NCI-H524 treated with DMSO at 0.1 percent for 48 hours (cell line): Measurements from ENCODE around the gene EDC3.
"Not testable (repeated sequence)": the region's sequence is repeated elsewhere in the genome, so short reads cannot be mapped to it uniquely, and the experiment has no call there.

Source experiments
- DNase-seq: peaks from one replicate; lab custom pipeline; 2025; lab: John Stamatoyannopoulos, UW

Gene EDC3

DNA sequence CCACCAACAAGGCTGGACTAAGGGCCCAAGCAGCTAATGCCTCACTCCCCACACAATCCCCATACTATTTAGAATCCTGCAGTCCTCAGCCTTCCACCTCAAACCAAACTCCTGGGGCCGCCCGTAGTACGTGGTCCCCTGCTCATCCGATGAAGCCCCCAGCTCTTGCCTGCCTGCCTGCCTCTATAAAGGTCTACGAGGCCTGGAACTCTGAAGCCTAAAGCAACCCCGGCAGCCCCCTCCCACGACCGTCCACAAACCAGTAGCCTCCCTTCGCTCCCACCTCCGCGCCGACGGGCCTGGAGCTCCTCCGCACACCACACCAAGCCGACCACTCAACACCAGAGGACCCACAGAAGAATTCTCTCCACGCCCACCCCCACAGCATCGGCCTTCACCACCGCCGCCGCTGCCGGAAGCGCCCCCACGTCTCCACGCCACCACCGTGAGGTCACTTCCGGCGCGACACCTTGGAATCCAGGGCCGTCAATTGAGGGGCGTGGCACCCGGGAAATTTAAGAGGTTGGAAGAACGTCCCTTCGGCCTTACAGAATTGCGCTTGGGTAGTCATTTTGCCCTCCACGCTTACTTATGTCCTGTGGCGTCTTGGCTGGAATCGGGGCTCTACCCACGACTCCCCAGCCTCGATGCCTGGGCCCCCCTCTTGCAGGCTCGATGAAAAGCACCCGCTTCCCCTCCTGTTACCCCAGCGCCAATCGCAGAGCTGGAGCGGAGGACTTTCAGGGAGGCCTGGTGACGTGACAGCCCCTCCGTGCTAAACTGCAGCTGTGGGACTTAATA is at the start of gene EDC3:
Gene EDC3, minus strand, starts transcription at position 428 of the 801 bp plus-strand sequence. CDS start 20,900 bp downstream, outside the sequence.
- DNase-seq: peak; percentile 28

- no peak for DNase-seq
Measured at GRCh38 chr15:74742422-74742821, 46.6 kb upstream of the EDC3 start.

GRCh38 chr15:74738239-74738638 is 42.4 kb upstream of the EDC3 start:
- DNase-seq: not testable (repeated sequence)

GRCh38 chr15:74735305-74735704 is 39.5 kb upstream of the EDC3 start:
- DNase-seq: no peak

DNA sequence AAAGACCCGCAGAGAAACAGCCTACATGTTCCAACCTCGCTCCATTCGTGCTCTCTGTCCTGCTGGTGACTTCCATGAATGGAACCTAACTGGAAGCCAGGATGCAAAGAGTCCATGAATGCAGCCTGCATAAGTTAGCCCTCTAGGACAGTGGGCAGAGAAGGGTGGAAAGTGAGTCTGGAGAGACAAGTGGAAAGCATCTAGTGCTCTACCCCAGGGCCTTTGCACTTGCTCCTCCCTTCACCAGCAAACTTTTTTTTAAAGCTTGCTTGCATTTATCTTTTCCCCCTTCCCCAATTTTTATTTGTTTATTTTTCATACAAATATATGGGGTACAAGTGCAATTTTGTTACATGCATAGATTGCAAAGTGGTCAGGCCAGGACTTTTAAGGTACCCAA is 37.4 kb upstream of the EDC3 start:
- DNase-seq: no peak

DNA sequence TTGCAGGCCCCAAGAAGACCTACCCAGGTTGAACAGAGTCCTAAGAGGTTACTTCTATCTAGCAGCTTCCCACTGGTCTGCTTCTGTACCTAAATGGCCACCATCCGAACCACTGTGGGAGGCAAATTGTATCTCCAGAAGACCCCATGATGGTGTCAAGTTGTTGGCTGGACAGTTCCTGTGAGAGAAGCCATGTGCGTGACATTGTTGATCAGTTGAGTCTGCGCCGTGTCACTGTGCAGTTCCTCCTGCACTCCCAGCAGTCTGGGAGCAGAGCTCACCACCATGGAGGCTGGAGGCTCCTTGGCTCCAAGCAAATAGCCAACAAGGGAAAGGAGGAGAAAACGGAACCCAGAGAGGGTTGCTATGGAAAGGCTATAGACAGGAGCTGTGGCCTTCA is 37.0 kb upstream of the EDC3 start:
- no peak for DNase-seq

GRCh38 chr15:74730619-74731316 is 34.9 kb upstream of the EDC3 start:
- DNase-seq: no peak

DNA sequence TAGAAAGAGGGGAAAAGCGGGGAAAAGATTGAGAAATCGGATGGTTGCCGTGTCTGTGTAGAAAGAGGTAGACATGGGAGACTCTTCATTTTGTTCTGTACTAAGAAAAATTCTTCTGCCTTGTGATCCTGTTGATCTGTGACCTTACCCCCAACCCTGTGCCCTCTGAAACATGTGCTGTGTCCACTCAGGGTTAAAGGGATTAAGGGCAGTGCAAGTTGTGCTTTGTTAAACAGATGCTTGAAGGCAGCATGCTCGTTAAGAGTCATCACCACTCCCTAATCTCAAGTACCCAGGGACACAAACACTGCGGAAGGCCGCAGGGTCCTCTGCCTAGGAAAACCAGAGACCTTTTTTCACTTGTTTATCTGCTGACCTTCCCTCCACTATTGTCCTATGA is 33.5 kb upstream of the EDC3 start:
- not testable (repeated sequence) for DNase-seq

DNA sequence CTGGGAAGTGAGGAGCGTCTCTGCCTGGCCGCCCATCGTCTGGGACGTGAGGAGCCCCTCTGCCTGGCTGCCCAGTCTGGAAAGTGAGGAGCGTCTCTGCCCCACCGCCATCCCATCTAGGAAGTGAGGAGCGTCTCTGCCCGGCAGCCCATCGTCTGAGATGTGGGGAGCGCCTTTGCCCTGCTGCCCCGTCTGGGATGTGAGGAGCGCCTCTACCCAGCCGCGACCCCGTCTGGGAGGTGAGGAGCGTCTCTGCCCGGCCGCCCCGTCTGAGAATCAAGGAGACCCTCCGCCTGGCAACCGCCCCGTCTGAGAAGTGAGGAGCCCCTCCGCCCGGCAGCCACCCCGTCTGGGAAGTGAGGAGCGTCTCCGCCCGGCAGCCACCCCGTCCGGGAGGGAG is 32.9 kb upstream of the EDC3 start:
- DNase-seq: not testable (repeated sequence)

DNA sequence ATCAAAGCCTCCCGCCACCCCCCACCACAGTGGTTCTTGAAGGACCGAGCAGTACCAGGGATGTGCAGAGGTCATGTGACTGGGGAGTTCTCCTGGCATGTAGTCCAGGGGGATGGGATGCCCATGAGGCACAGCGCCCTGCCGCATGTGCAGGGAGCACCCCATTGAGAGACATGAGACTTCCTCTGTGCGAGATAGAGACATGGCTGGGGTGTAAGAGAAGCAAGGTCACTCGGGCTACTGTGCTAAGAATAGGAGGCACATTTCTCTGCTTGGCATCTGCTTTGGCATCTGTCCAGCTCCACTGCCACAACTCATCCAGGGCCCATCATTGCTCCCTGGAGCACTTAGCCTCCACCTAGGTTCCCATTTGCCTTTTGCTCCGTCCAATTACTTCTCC is 31.9 kb upstream of the EDC3 start:
- peak; percentile 13 for DNase-seq

GRCh38 chr15:74726774-74727164 is 30.9 kb upstream of the EDC3 start:
- DNase-seq: no peak

- DNase-seq: no peak
Measured at GRCh38 chr15:74725845-74726773, 30.3 kb upstream of the EDC3 start.

DNA sequence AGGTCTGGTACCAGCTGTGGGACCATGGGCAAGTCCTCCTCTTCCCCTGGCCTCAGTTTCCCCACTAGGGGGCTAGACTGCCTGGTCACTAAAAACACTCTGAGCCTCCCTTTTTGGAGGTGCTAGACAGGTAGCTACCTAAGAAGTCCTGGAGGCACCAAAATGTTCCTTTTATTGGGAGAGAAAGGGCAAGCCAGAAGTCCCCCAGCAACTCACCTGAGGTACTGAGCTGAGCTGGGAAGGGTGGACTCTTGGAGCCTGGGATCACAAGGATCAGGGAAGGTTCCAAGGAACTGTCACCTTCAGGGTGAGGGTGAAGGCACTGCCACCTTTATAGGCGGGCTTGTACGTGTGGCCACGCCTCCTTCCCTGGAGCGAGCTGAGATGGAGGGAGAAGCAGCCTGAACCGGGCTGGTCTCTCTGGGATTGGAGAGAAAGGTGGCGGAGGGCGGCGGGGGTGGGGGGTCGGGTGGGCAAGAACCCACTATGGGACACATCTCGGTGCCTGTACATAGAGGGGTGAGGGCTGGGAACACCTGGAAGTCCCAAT is 29.5 kb upstream of the EDC3 start, which contains the start of gene CYP1A1:
Gene CYP1A1, minus strand, starts transcription at position 304 of the 550 bp plus-strand sequence. CDS start 2,431 bp downstream, outside the sequence.
- no peak for DNase-seq

GRCh38 chr15:74724570-74725224 is 28.9 kb upstream of the EDC3 start:
- DNase-seq: no peak

- DNase-seq: peak; percentile 6
Measured at GRCh38 chr15:74723754-74724334, 28.0 kb upstream of the EDC3 start.

DNA sequence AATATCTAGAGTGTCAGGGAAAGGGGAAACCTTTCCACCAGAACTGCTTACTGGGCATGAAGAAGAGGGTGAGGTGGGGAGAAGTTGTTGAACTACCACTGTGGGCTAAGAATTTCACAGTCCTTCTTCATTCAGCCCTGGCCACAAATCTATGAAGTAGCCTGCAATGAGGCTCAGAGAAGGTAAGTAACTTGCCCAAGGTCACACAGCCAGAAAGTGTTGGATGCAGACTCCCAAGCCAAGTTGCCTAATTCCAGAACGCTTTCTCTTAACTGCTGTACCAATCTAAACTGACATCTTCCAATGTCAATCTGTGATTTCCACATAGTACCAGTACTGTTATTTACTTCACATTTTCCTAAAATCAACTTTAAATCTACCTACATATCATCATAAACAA is 27.4 kb upstream of the EDC3 start:
- no peak for DNase-seq

- DNase-seq: no peak
Measured at GRCh38 chr15:74722591-74722990, 26.8 kb upstream of the EDC3 start.

- DNase-seq: no peak
Measured at GRCh38 chr15:74716651-74717050, 20.8 kb upstream of the EDC3 start.

DNA sequence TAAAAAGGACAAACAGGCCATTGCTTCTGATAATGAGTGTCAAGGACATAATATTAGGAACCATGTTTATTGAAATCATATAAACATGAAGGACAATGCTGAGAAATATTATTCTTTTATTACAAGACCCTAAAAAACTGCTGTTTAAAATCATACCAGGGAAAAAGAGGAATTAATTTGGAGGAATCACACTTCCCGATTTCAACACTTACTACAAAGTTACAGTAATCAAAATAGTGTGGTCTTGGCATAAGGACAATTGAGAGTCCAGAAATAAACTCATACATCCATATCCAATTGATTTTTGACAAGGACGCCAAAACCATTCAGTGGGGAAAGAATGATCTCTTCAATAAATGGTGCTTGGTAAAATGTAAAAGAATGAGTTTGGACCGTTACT is 16.5 kb upstream of the EDC3 start:
- no peak for DNase-seq

DNA sequence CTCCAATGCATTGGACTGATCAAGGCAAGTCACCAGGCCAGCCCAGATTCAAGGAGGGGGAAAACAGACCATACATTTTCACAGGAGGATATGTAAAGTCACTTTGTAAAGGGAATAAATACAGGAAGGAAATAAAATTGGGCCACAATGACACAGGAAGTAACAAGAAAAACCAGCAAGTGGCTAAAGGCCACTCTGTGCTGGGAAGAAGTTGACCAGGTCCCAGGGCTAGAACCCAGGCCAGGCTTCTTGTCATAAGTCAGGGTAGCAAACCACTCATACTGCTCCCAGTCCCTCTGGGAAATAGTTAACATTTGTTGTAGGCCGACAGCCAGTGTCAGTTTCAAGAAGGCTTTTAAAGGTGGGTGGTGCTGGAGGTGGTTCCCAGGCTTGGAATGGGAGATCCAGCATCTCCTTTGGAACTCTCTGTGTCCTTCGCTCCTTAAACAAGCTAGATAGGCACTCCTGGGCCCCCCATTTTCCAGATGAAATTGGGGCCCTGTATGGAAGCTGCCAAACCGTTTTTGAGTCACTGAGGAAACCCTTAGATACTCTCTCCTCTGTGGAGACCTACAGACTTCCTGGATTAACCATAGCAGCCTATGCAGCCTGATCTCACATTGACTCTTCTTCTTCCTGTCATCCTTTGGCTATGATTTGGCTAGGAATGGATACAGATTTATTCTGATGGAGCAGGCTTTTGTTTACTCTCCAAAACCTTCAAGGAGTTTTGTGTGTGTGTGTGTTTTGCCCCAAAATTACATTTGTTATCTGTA is 14.7 kb upstream of the EDC3 start:
- no peak for DNase-seq
